Thyroid gland (tissue), 4 donors: Measurements from ENCODE around the gene XRCC6.

Experiments used
- CTCF ChIP-seq, 6 experiments: fragments of 200-600 bp in 3 of 6; fragments of 450-650 bp in 3 of 6; sonication (generic) in 3 of 6; IDR thresholded peaks; one replicate each; pipeline ENCODE4 v1.5.1; 2016 to 2019; ENCODE audit warnings: antibody characterized with exemption in 6 of 6, mild to moderate bottlenecking in 2 of 6, inconsistent platforms in 1 of 6, moderate library complexity in 1 of 6
- POLR2A ChIP-seq, 2 donors: fragments of 450-650 bp; IDR thresholded peaks; one replicate each; pipeline ENCODE4 v1.6.1; 2017; ENCODE audit warnings: antibody characterized with exemption in 2 of 2, mild to moderate bottlenecking in 2 of 2, moderate library complexity in 1 of 2

- TF ChIP-seq CTCF (IDR thresholded peaks at IDR 0.05): no peak
- no peak for TF ChIP-seq POLR2A (IDR thresholded peaks at IDR 0.05)
Measured at GRCh38 chr22:41600976-41601375, 20.1 kb upstream of the XRCC6 start.
